ENCODE results near the gene TMEM54.

TMEM54 gene

GRCh38 chr1:32900956-32901822 lies at the start of gene TMEM54:
Gene TMEM54 (minus strand): TSS chr1:32901389. CDS start chr1:32901238, 151 bp downstream.
- no peak for DNase-seq

- DNase-seq: no peak
Observed at GRCh38 chr1:32949519-32949918, 48.3 kb upstream of the TMEM54 start.

- no peak for DNase-seq
Observed at GRCh38 chr1:32948905-32949304, 47.7 kb upstream of the TMEM54 start.

GRCh38 chr1:32948390-32948722 lies 47.2 kb upstream of the TMEM54 start:
- DNase-seq: no peak

GRCh38 chr1:32947669-32948389 lies 46.6 kb upstream of the TMEM54 start:
- no peak for DNase-seq

- DNase-seq: no peak
Observed at GRCh38 chr1:32946413-32946812, 45.2 kb upstream of the TMEM54 start.

GRCh38 chr1:32944180-32944579 lies 43.0 kb upstream of the TMEM54 start:
- DNase-seq: no peak

- no peak for DNase-seq
Observed at GRCh38 chr1:32939655-32940371, 38.6 kb upstream of the TMEM54 start.

GRCh38 chr1:32937061-32937460 lies 35.9 kb upstream of the TMEM54 start:
- no peak for DNase-seq

- DNase-seq: no peak
Observed at GRCh38 chr1:32934535-32934934, 33.3 kb upstream of the TMEM54 start.

GRCh38 chr1:32933742-32934322 lies 32.6 kb upstream of the TMEM54 start:
- DNase-seq: no peak

GRCh38 chr1:32931760-32932159 lies 30.6 kb upstream of the TMEM54 start:
- DNase-seq: no peak

- no peak for DNase-seq
Observed at GRCh38 chr1:32929366-32929765, 28.2 kb upstream of the TMEM54 start.

GRCh38 chr1:32928715-32929114 lies 27.5 kb upstream of the TMEM54 start:
- DNase-seq: no peak

GRCh38 chr1:32928285-32928684 lies 27.1 kb upstream of the TMEM54 start:
- DNase-seq: no peak

- DNase-seq: no peak
Observed at GRCh38 chr1:32927441-32927840, 26.3 kb upstream of the TMEM54 start.

- no peak for DNase-seq
Observed at GRCh38 chr1:32926562-32926961, 25.4 kb upstream of the TMEM54 start.

- DNase-seq: no peak
Observed at GRCh38 chr1:32925403-32926162, 24.4 kb upstream of the TMEM54 start.

GRCh38 chr1:32924881-32925344 lies 23.7 kb upstream of the TMEM54 start:
- DNase-seq: no peak

- no peak for DNase-seq
Observed at GRCh38 chr1:32920833-32921232, 19.6 kb upstream of the TMEM54 start.

- DNase-seq: no peak
Observed at GRCh38 chr1:32919811-32920733, 18.9 kb upstream of the TMEM54 start.

All from NCI-H2227 treated with DMSO at 0.1 percent for 48 hours (cell line).